OCI-LY1 (cell line): ENCODE results near the gene CRISP1.

ENCODE experiments used
- H2AFZ ChIP-seq: fragments of 200-600 bp; sonication (generic), shearing (Covaris generic); 2 replicates; pipeline ENCODE4 v1.6.0; 2014; ENCODE audit warnings: antibody characterized with exemption, mild to moderate bottlenecking, low read length
- H3F3A ChIP-seq: fragments of 200-600 bp; sonication (generic), shearing (Covaris generic); 2 replicates; pipeline ENCODE4 v1.6.0; 2014; ENCODE audit warnings: mild to moderate bottlenecking, antibody characterized with exemption, low read length, moderate library complexity; ENCODE audit not compliant: insufficient read depth
- H3K27ac ChIP-seq: fragments of 200-600 bp; sonication (generic); 2 replicates; pipeline ENCODE4 v1.5.1; 2014; ENCODE audit warnings: low read length, mixed run types, mild to moderate bottlenecking, low read depth; ENCODE audit not compliant: poor library complexity, severe bottlenecking
- H3K27me3 ChIP-seq: fragments of 200-600 bp; sonication (generic); 2 replicates; pipeline ENCODE4 v1.6.0; 2014; ENCODE audit warnings: antibody characterized with exemption, mild to moderate bottlenecking, low read length, moderate library complexity; ENCODE audit not compliant: insufficient read depth
- H3K36me3 ChIP-seq: fragments of 200-600 bp; sonication (generic); 2 replicates; pipeline ENCODE4 v1.6.1; 2014; ENCODE audit warnings: mild to moderate bottlenecking, antibody characterized with exemption, low read length, moderate library complexity, mixed read lengths; ENCODE audit not compliant: insufficient read depth
- H3K4me1 ChIP-seq: fragments of 200-600 bp; sonication (generic); 2 replicates; pipeline ENCODE4 v1.5.1; 2014; ENCODE audit warnings: mild to moderate bottlenecking, low read length, moderate library complexity; ENCODE audit not compliant: insufficient read depth, severe bottlenecking
- H3K4me2 ChIP-seq: fragments of 200-600 bp; sonication (generic), shearing (Covaris generic); 2 replicates; pipeline ENCODE4 v1.6.1; 2014; ENCODE audit warnings: low read length
- H3K4me3 ChIP-seq: fragments of 200-600 bp; sonication (generic); 2 replicates; pipeline ENCODE4 v1.5.1; 2014; ENCODE audit warnings: low read length, low read depth, mild to moderate bottlenecking, mixed read lengths; ENCODE audit not compliant: poor library complexity, severe bottlenecking
- H3K79me2 ChIP-seq: fragments of 200-600 bp; shearing (Covaris generic); 2 replicates; pipeline ENCODE4 v1.6.1; 2016; ENCODE audit warnings: mixed run types, low read length, mixed read lengths; ENCODE audit not compliant: insufficient read depth
- H3K9ac ChIP-seq: fragments of 200-600 bp; sonication (generic), shearing (Covaris generic); 2 replicates; pipeline ENCODE4 v1.6.1; 2014; ENCODE audit warnings: mild to moderate bottlenecking, low read length, mixed read lengths
- H3K9me2 ChIP-seq: fragments of 200-600 bp; sonication (generic), shearing (Covaris generic); 2 replicates; pipeline ENCODE4 v1.6.1; 2014; ENCODE audit warnings: low read depth, mild to moderate bottlenecking, low read length, mixed read lengths
- H3K9me3 ChIP-seq: fragments of 200-600 bp; shearing (Covaris generic); 2 replicates; pipeline ENCODE4 v1.6.1; 2014; ENCODE audit warnings: low read length, mixed read lengths
- H4K20me1 ChIP-seq: fragments of 200-600 bp; sonication (generic), shearing (Covaris generic); 2 replicates; pipeline ENCODE4 v1.6.0; 2016; ENCODE audit warnings: mild to moderate bottlenecking, low read length; ENCODE audit not compliant: insufficient read depth
- EZH2 ChIP-seq: fragments of 200-600 bp; sonication (generic), shearing (Covaris generic); IDR thresholded peaks from 2 replicates; pipeline ENCODE4 v1.8.0; 2017; ENCODE audit warnings: borderline replicate concordance, mixed run types, mild to moderate bottlenecking, antibody characterized with exemption, low read length, moderate library complexity, mixed read lengths
- TF ChIP-seq, protein P1 (sequence below): fragments of 200-600 bp; sonication (generic), shearing (Covaris generic); IDR thresholded peaks from 2 replicates; pipeline ENCODE4 v1.5.1; 2017; ENCODE audit warnings: mild to moderate bottlenecking, antibody characterized with exemption, low read length, moderate library complexity, mixed read lengths

CRISP1 gene

DNA sequence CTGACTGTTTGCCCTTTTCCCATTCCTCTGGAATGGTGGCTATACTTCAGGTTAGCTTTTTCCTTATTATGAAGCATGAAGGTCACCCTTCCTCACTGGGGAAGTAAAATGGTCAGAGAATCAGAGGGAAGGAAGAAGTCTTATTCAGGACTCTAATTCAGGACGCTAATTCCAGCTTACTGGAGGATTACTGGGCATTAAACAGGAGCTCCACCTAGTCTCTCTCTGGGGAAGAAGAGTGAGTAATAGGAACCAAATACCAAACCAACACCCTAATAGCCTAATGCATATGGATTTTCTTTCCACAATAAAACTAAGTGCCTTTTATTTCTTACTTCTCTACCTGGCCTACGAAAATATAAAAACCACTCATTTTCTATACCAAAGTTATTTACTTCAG is 10.1 kb downstream of the CRISP1 start:
- TF ChIP-seq EZH2, result no peak
- TF ChIP-seq, protein P1, sequence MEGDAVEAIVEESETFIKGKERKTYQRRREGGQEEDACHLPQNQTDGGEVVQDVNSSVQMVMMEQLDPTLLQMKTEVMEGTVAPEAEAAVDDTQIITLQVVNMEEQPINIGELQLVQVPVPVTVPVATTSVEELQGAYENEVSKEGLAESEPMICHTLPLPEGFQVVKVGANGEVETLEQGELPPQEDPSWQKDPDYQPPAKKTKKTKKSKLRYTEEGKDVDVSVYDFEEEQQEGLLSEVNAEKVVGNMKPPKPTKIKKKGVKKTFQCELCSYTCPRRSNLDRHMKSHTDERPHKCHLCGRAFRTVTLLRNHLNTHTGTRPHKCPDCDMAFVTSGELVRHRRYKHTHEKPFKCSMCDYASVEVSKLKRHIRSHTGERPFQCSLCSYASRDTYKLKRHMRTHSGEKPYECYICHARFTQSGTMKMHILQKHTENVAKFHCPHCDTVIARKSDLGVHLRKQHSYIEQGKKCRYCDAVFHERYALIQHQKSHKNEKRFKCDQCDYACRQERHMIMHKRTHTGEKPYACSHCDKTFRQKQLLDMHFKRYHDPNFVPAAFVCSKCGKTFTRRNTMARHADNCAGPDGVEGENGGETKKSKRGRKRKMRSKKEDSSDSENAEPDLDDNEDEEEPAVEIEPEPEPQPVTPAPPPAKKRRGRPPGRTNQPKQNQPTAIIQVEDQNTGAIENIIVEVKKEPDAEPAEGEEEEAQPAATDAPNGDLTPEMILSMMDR, result no peak
- no peak overlapping the region for H2AFZ ChIP-seq

DNA sequence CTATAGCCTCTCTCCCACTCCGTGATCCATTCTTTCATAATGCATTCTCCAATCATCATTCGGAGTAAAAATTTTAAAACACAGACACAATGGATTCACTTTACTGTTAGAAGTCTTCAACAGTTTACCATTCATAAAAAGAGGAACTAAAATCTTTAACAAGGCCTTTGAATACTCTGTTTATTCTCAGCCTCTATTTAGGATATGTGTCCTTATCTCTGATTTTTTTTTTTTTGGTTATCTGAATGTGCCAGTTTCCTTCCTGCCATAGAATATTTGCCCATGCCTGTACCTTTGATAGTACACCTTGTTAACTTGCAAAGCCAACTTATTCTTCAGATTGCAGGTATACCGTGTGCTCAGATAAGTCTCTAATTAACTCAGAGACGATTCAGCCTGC is 11.1 kb downstream of the CRISP1 start:
- Histone ChIP-seq H3K79me2 (no peaks in the 10 kb centered on the region), H3K9ac (no peak overlapping the region), H3K9me2 (no peaks in the 10 kb centered on the region), H3K36me3 (no peaks in the 10 kb centered on the region), H3K4me3 (no peak overlapping the region), H3F3A (no peaks in the 10 kb centered on the region), H4K20me1 (no peaks in the 10 kb centered on the region), H3K27ac (no peak overlapping the region), H2AFZ (no peak overlapping the region), H3K9me3 (no peaks in the 10 kb centered on the region), H3K4me1 (no peaks in the 10 kb centered on the region), H3K27me3 (no peaks in the 10 kb centered on the region), H3K4me2 (no peak overlapping the region)
- TF ChIP-seq, protein P1, result no peak
- no peak for TF ChIP-seq EZH2

More for the DNA sequence above, 10.1 kb downstream of the CRISP1 start:
- Histone ChIP-seq H3F3A (no peaks in the 10 kb centered on the region), H3K27ac (no peak overlapping the region), H3K9me3 (no peaks in the 10 kb centered on the region), H3K4me3 (no peak overlapping the region), H3K9ac (no peak overlapping the region), H3K4me1 (no peaks in the 10 kb centered on the region), H3K27me3 (no peaks in the 10 kb centered on the region), H3K4me2 (no peak overlapping the region), H3K9me2 (no peaks in the 10 kb centered on the region), H3K36me3 (no peaks in the 10 kb centered on the region), H4K20me1 (no peaks in the 10 kb centered on the region), H3K79me2 (no peaks in the 10 kb centered on the region)

GRCh38 chr6:49852975-49853374 is 13.4 kb downstream of the CRISP1 start:
- Histone ChIP-seq H3K4me2 (no peak overlapping the region), H4K20me1 (no peaks in the 10 kb centered on the region), H3K9me2 (no peaks in the 10 kb centered on the region), H2AFZ (no peak overlapping the region), H3K9me3 (no peaks in the 10 kb centered on the region), H3K79me2 (no peaks in the 10 kb centered on the region), H3K27me3 (no peaks in the 10 kb centered on the region), H3K36me3 (no peaks in the 10 kb centered on the region), H3K27ac (no peak overlapping the region), H3K4me1 (no peaks in the 10 kb centered on the region), H3F3A (no peaks in the 10 kb centered on the region), H3K4me3 (no peak overlapping the region), H3K9ac (no peak overlapping the region)
- TF ChIP-seq EZH2, result no peak
- TF ChIP-seq, protein P1, result no peak
